Brain microvascular endothelial cell (primary cell): ENCODE results near the gene SASH1.
A peak's percentile ranks its signal among the peaks of the same experiment; 100 is the strongest.

Experiments used
- DNase-seq: peaks from one replicate; pipeline ENCODE4 v3.0.0-alpha.2; 2020
- H3K27ac ChIP-seq: fragments of 250-450 bp; sonication (Bioruptor Pico); 2 replicates; pipeline ENCODE4 v1.5.1; 2020; ENCODE audit warnings: mild to moderate bottlenecking, moderate library complexity
- H3K27me3 ChIP-seq: fragments of 250-450 bp; sonication (Bioruptor Pico); replicated peaks from 2 replicates; pipeline ENCODE4 v1.5.1; 2020; ENCODE audit warnings: mild to moderate bottlenecking
- H3K36me3 ChIP-seq: fragments of 250-450 bp; sonication (Bioruptor Pico); replicated peaks from 2 replicates; pipeline ENCODE4 v1.5.1; 2020; ENCODE audit warnings: mild to moderate bottlenecking
- H3K4me3 ChIP-seq: 2 replicates; pipeline ENCODE4 v1.5.1; 2011; ENCODE audit warnings: low read depth, mild to moderate bottlenecking, control low read depth, low read length, moderate library complexity
- CTCF ChIP-seq: IDR thresholded peaks from 2 replicates; pipeline ENCODE4 v1.5.1; 2011; ENCODE audit warnings: low read depth, mild to moderate bottlenecking, moderate library complexity, low read length, control low read depth, inconsistent platforms; ENCODE audit errors: missing control alignments
- in situ Hi-C: cut with HindIII; loops from 2 replicates; pipeline ENCODE4 v1.10.0; 2017; ENCODE audit warnings: low sequenced_read_pairs, low pct_ligation_motif_present

Gene SASH1

GRCh38 chr6:148323344-148323743 is 19.3 kb upstream of the SASH1 start:
- Histone ChIP-seq H3K36me3 (no peaks in the 10 kb centered on the region), H3K4me3 (no peak overlapping the region), H3K27ac (no peak overlapping the region), H3K27me3 (no peaks in the 10 kb centered on the region)
- peak; percentile 44 for DNase-seq
- in situ Hi-C loops = no loop called here
- TF ChIP-seq CTCF = no peak

DNA sequence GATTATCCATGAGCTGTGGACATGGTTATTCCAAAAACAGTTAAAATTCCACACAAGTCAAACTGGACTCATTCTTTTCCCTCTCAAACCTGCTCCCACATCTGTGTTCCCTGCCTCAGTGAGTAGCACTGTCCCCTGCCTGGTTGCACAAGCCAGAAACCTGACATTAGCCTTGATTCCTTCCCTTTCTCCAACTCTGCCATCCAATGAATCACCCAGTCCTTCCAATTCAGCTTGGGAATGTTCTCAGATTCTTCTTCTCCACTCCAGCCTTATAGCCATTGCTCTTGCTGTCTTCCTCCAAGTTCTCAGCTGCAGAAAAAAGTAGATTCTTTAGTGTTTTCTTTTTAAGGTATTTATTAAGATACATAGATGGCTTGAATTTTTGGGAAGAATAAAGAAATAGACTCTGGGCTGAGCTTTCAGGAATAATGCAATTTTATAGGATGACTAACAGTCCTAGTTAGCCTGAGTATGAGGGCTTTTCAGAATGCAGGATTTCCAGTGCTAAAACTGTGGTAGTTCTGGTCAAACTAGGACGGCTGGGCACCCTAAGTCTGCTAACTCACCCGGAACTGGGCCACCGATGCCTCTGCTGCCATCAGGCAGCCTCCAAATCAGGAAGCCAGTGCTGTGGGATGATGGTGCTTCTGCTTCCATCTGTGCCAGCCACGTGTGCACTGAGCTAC is 18.2 kb upstream of the SASH1 start:
- peak overlapping the region; percentile 44 for H3K27ac ChIP-seq
- DNase-seq = no peak
- TF ChIP-seq CTCF = no peak
- no peaks in the 10 kb centered on the region for H3K27me3 ChIP-seq
- no peaks in the 10 kb centered on the region for H3K36me3 ChIP-seq
- in situ Hi-C loops = no loop called here
- no peak overlapping the region for H3K4me3 ChIP-seq

GRCh38 chr6:148325316-148326068 is 17.1 kb upstream of the SASH1 start:
- H3K27ac ChIP-seq = no peak overlapping the region
- in situ Hi-C loops = no loop called here
- no peak for DNase-seq
- no peaks in the 10 kb centered on the region for H3K27me3 ChIP-seq
- no peak overlapping the region for H3K4me3 ChIP-seq
- no peaks in the 10 kb centered on the region for H3K36me3 ChIP-seq
- TF ChIP-seq CTCF = no peak

GRCh38 chr6:148328876-148329555 is 13.6 kb upstream of the SASH1 start:
- Histone ChIP-seq H3K36me3 (no peaks in the 10 kb centered on the region), H3K27ac (peak overlapping the region; percentile 75), H3K4me3 (no peak overlapping the region), H3K27me3 (no peaks in the 10 kb centered on the region)
- TF ChIP-seq CTCF = no peak
- no peak for DNase-seq
- in situ Hi-C loops = no loop called here

DNA sequence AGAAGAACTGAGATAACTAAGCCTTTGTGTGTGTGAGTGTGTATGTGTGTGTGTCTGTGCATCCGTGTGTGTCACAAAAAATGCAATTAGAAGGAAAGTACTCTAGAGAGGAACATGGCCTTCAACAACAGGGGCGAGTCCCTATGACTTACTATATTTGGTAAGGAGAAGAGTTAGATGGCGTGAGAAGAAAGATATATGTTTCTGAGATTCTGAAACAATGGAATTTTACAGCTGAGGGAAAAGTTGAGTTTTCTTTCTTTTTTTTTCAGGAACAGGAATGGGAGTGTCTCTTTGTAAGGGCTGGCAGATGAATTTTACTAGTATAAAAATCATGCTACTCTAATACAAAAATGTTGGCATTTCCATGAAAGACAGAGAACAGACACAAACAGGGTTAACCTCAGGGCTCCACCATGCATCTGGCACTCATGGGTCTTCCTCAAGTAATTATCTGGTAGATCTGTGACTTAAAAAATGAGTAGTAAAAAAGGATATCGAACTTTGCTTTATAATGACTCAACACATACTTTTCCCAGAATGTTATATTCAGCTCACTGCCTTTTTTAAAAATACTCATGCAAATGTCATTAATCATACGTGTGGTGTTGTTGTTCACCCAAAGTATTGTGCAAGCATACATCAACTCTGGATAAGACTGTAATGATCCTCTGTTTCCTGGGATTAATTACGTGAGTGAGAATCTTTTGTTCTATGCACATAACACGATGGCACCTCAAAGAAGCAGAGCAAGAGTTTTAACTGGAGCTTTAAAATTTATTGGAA is 12.8 kb upstream of the SASH1 start:
- no peak for TF ChIP-seq CTCF
- no peaks in the 10 kb centered on the region for H3K36me3 ChIP-seq
- in situ Hi-C loops = no loop called here
- no peaks in the 10 kb centered on the region for H3K27me3 ChIP-seq
- H3K27ac ChIP-seq = peak overlapping the region; percentile 75
- H3K4me3 ChIP-seq = no peak overlapping the region
- DNase-seq = peak; percentile 34
